MG63 (cell line): Measurements from ENCODE around the gene ACTMAP. TPM values are rescaled to one million over a fixed set of nuclear protein-coding genes. Genes with fewer than 3 reads are reported as not detected.

ENCODE experiments used
- DNase-seq: peaks from one replicate; pipeline ENCODE4 v3.0.0-alpha.2; 2020
- H3K27me3 ChIP-seq: fragments of 250-450 bp; sonication (Bioruptor Pico); 2 replicates; pipeline ENCODE4 v1.5.1; 2020; ENCODE audit warnings: mild to moderate bottlenecking, moderate library complexity
- H3K36me3 ChIP-seq: fragments of 250-450 bp; sonication (Bioruptor Pico); 2 replicates; pipeline ENCODE4 v1.5.1; 2020; ENCODE audit warnings: mild to moderate bottlenecking, moderate library complexity
- H3K4me3 ChIP-seq: fragments of 250-450 bp; sonication (Bioruptor Pico); 2 replicates; pipeline ENCODE4 v1.5.1; 2020; ENCODE audit warnings: mild to moderate bottlenecking, moderate library complexity
- H3K9me3 ChIP-seq: fragments of 250-450 bp; sonication (Bioruptor Pico); 2 replicates; pipeline ENCODE4 v1.5.1; 2020; ENCODE audit warnings: mild to moderate bottlenecking, moderate library complexity
- total RNA-seq: library from RNA; depleted of rRNA; stranded (reverse); fragments of >200 nt; shearing (Covaris generic); gene quantifications from 2 replicates; pipeline ENCODE4 v1.2.3, GENCODE V29; 2014; ENCODE audit warnings: low replicate concordance

The ACTMAP gene
- total RNA-seq, 1 experiment from 2014 or later = 0.95 TPM

DNA sequence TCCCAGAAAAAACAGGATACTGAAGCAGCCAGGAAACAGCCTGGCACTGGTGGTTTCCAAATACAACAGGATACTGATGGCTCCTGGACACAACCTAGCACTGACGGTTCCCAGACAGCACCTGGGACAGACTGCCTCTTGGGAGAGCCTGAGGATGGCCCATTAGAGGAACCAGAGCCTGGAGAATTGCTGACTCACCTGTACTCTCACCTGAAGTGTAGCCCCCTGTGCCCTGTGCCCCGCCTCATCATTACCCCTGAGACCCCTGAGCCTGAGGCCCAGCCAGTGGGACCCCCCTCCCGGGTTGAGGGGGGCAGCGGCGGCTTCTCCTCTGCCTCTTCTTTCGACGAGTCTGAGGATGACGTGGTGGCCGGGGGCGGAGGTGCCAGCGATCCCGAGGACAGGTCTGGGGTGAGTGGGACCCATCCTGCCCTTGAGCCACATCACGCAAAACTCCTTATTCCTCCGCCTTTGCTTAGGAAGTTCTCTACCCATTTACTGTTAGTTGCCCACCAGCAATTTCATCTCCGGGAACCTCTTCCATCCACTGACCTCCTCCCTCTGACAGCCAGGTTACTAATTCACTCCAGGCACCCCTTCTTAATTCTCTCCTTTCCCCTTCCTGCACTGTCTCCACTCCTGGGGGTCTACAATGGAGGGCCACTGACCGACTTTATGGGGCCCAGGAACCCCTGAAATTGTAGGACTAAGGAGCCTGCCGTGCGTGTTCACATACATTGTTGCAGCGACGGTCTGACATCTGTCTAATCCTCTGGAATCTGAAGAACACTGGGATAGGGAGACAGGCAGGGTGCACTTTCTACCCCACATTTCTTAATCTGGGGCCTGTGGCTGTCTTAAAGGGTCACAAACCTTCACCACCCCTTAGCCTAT is 32.1 kb downstream of the ACTMAP start:
- peak; percentile 51 for DNase-seq
- no peaks in the 10 kb centered on the region for H3K27me3 ChIP-seq

DNA sequence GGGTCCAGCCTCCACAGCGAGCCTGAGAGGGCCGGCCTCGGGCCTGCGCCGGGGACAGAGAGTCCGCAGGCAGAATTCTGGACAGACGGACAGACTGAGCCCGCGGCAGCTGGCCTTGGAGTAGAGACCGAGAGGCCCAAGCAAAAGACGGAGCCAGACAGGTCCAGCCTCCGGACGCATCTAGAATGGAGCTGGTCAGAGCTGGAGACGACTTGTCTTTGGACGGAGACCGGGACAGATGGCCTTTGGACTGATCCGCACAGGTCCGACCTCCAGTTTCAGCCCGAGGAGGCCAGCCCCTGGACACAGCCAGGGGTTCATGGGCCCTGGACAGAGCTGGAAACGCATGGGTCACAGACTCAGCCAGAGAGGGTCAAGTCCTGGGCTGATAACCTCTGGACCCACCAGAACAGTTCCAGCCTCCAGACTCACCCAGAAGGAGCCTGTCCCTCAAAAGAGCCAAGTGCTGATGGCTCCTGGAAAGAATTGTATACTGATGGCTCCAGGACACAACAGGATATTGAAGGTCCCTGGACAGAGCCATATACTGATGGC is 32.9 kb downstream of the ACTMAP start:
- DNase-seq = no peak
- peak overlapping the region; percentile 63 for H3K4me3 ChIP-seq

More for the DNA sequence above, 32.1 kb downstream of the ACTMAP start:
- Histone ChIP-seq H3K4me3 (peak overlapping the region; percentile 63), H3K36me3 (peaks cover 21% of the 10 kb centered on the region), H3K9me3 (no peaks in the 10 kb centered on the region)

DNA sequence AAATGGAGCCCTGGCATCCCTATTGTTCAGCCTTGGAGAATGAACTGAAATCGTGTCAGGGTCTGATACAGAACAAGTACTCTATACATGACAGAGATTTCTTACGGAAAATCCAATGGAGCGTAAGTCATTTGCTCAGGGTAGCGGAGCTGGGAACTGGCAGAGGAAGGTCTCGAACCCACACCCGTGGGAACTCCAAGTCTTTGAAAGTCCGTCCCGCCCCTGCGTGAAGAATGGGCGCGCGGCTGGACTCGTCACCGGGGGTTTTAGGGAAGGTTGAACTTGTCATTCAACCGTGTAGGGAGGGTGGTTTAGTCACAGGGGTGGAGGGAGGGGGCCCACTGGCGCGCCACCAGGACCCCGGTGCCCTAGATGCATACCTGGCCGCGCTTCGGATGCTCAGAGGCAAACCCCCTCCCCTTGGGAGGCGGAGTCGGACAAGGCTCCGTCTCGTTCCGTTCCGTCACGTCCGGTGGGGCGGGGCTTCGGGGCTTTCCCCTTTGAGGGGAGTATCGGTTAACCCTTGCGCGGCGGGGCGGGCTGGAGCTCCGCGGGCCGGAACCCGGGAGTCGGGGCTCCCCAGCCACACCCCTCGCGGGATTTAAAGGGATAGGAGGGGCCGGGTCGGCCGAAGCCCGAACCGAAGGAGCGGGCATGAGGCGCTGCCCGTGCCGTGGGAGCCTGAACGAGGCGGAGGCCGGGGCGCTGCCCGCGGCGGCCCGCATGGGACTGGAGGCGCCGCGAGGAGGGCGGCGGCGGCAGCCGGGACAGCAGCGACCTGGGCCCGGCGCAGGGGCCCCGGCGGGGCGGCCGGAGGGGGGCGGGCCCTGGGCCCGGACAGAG is 33.6 kb downstream of the ACTMAP start, which contains the start of the genes COQ8B and ITPKC:
COQ8B (minus strand) TSS at position 405 of the 843 bp plus-strand sequence. CDS start 2,254 bp downstream, outside the sequence.
ITPKC (plus strand) TSS at position 631 of the 843 bp plus-strand sequence; CDS start at position 655, 24 bp downstream.
- Histone ChIP-seq H3K4me3 (peak within 1 kb of the TSS; percentile 63), H3K36me3 (peaks cover 18% of the 10 kb centered on the region), H3K27me3 (no peaks in the 10 kb centered on the region), H3K9me3 (no peaks in the 10 kb centered on the region)
- peak; percentile 99 for DNase-seq

More for the DNA sequence above, 32.9 kb downstream of the ACTMAP start:
- H3K36me3 ChIP-seq = peaks cover 24% of the 10 kb centered on the region
- H3K9me3 ChIP-seq = no peaks in the 10 kb centered on the region
- no peaks in the 10 kb centered on the region for H3K27me3 ChIP-seq

DNA sequence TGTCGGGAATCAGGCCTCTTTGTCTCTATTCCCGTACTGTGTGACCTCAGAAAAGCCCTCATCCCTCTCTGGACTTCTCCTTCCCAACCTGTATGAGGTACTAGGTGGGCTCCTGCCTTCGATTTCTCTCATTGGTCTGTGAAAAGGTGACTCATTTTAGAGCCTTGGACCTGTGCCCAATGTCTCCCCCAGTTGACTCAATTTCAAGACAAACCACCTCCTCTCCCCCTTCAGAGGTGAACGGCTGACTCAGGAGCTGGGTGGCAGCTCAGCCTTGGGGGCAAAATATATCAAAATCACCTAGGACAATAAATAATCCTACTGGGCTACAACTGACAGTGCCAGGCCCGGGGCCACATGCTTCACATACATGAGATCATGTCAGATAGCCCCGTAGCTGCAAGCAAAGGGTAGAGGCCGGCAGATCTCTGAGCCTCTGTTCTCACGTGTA is 34.2 kb downstream of the ACTMAP start:
- peak; percentile 73 for DNase-seq
- H3K9me3 ChIP-seq = no peaks in the 10 kb centered on the region
- peak overlapping the region; percentile 63 for H3K4me3 ChIP-seq
- H3K27me3 ChIP-seq = no peaks in the 10 kb centered on the region
- H3K36me3 ChIP-seq = peaks cover 23% of the 10 kb centered on the region

DNA sequence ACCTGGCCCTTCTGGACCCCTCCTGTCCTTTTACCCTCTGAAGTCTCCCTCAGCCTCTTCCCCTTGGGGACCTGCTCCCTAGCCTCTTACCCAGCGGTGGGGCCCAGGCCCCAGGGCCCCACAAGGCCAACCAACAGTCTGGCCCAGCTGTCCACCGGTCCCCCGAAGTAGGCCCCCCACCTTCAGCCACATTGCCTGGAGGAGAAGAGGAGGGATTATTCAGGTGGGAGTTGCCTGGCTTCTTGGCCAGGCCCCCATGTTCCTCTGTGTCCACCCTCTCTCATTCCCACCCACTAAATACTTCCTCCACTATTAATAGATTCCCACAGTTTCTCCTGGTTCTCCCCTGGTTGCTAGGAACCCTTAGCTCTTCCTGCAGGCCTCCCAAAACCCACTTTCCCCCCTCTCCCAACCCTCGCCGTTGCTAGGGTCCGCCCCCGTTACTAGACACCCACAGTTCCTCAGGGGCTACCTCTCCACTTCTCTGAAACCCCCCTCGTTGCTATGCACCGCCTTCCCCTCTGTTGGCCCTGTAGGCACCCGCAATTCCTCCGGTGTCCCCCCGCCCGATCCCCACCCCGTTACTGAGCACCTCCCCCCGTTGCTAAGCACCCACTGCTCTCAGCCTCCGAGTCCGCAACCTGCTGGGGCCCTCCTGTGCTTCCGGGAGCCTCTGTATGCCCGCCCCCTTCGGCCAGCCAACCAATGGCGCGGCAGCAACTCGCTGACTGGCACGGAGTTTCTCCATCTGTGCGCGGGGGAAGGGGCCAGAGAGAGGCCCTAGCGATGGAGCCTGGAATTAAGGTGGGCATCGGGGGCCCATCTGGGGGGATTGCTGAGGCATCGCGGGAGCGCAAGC is 35.6 kb downstream of the ACTMAP start:
- Histone ChIP-seq H3K27me3 (no peaks in the 10 kb centered on the region), H3K4me3 (peak overlapping the region; percentile 52), H3K36me3 (peaks cover 25% of the 10 kb centered on the region), H3K9me3 (no peaks in the 10 kb centered on the region)
- DNase-seq = peak; percentile 95

DNA sequence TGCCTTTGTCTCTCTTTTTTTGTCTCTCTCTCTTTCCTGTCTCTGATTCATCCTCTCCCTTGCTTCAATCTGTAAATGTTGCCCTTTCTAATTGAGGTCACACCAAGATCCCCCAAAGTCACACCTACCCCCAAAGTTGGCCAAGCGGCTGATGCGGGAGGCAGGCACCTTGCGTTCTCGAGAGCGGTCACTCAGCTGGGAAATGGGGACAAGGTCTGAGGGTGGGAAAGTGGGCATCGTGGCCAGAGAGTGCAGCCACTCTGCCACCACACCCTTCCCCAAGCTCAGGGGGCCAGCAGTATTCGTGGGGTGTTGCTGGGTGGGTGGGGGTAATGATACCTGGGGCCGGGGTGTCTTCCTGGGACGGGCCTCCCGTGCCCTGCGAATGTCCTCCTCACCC is 36.3 kb downstream of the ACTMAP start:
- Histone ChIP-seq H3K27me3 (no peaks in the 10 kb centered on the region), H3K4me3 (peak overlapping the region; percentile 52; the same call in 1 of the 2 replicates), H3K36me3 (peaks cover 30% of the 10 kb centered on the region), H3K9me3 (no peaks in the 10 kb centered on the region)
- DNase-seq = no peak

DNA sequence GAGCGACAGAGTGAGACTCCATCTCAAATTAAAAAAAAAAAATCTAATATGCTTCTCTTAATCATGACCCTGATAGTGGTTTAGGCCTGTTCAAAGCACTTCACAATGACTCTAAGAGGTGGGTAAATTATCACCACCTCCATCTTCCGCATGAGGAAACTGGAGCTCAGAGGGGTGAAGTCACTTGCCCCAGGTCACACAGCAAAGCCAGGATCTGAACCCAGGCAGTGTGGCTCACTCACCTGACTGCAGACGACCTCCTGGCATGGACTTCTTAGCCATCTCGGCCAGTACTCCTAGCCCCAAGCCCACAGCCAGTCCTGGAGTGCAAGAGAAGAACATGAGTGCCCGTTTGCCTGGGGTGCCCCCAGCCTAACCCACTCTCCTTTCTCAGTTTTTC is 40.5 kb downstream of the ACTMAP start:
- no peak overlapping the region for H3K4me3 ChIP-seq
- no peaks in the 10 kb centered on the region for H3K9me3 ChIP-seq
- no peak for DNase-seq
- no peaks in the 10 kb centered on the region for H3K27me3 ChIP-seq
- H3K36me3 ChIP-seq = peaks cover 47% of the 10 kb centered on the region

DNA sequence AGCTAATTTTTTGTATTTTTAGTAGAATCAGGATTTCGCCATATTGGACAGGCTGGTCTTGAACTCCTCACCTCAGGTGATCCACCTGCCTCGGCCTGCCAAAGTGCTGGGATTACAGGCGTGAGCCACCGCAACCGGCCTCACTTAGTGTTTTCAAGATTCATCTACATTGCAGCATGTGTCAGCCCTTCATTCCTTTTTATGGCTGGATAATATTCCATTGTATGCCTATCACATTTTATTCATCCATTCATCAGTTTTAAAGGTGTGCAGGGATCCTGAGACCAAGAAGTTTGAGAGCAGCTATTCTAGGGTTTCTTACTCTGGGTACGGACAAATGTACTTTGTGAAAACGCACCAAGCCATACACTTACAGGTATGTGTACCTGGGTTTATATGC is 42.7 kb downstream of the ACTMAP start:
- Histone ChIP-seq H3K36me3 (peaks cover 58% of the 10 kb centered on the region), H3K9me3 (no peaks in the 10 kb centered on the region), H3K4me3 (no peak overlapping the region), H3K27me3 (no peaks in the 10 kb centered on the region)
- no peak for DNase-seq

DNA sequence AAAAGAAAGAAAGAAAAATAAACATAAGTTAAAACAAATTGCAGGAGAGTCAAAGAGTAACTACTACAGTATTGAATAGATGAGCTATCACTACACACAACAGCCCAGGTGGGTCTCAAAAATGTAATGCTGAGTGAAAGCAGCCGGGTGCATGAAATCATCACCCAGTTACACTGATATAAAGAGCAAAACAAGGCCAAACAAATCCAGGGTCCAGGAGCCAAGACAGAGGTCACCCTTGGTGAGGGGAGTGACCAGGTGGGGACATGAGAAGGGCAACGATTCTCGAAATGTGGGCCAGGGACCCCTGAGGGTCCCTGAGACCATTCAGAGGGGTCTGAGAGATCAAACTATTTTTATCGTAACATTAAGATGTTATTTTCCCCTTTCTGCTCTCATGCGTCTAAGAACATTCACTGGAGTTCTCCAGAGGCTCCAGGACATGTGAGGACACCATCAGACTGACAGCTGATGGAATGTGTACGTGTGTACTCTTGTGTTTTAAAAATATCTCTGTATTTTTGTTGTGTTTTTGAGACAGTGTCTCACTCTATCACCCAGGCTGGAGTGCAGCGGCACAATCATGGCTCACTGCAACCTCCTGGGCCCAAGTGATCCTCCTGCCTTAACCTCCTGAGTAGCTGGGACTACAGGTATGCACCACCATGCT is 44.2 kb downstream of the ACTMAP start:
- H3K27me3 ChIP-seq = no peaks in the 10 kb centered on the region

DNA sequence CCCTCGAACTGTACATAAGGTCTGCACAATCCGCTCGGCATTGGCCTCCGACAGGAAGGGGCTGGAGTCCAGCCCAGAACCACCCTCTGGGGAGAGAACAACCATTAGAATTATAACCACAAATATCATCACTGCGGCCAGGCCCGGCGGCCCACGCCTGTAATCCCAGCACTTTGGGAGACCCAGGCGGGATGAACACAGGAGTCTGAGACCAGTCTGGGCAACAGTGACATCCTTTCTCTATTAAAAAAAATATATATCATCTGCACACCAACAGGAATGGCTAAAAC is 45.0 kb downstream of the ACTMAP start:
- no peak overlapping the region for H3K4me3 ChIP-seq
- no peak for DNase-seq
- no peaks in the 10 kb centered on the region for H3K27me3 ChIP-seq
- peaks cover 59% of the 10 kb centered on the region for H3K36me3 ChIP-seq
- H3K9me3 ChIP-seq = no peaks in the 10 kb centered on the region

More for the DNA sequence above, 44.2 kb downstream of the ACTMAP start:
- peaks cover 60% of the 10 kb centered on the region for H3K36me3 ChIP-seq
- H3K9me3 ChIP-seq = no peaks in the 10 kb centered on the region
- no peak for DNase-seq
- H3K4me3 ChIP-seq = no peak overlapping the region

DNA sequence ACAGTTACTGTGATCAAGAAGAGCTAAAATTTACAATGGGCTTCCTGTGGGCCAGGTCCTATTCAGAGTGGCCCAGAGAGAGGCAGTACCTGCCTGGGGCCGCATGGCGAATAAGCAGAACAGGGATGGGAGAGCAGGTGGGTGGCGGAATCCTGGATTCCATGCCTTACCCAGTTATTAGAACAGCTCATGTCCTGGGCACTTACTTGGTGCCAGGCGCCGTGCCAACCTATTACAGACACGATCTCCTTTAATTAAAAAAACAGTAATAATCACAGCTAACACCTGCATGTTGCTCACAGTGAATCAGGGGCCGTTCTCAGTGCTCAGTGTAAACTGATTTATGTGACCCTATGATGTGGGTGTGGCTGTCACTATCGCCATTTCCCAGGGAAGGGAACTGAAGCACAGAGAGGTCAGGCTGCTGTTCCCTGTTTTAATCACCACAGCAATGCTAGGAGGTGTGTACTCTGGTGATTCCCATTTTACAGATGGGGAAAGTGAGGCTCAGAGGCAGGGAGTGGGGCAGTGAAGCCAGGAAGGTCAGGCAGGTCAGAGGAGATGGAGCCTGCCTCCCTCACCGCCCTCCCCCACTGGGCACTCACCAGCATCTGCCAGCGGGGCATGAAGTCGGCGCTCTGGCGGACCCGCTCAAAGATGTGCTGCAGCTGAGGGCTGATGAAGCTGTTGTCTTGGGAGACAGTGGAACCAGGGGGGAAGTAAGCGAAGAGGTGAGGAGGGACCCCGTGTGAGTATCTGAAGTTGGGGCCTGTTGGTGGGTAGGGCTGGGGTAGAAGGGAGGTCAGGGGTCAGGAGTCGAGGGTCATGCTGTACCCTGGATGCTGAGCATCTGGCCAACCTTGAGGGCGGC is 45.6 kb downstream of the ACTMAP start:
- no peaks in the 10 kb centered on the region for H3K27me3 ChIP-seq

DNA sequence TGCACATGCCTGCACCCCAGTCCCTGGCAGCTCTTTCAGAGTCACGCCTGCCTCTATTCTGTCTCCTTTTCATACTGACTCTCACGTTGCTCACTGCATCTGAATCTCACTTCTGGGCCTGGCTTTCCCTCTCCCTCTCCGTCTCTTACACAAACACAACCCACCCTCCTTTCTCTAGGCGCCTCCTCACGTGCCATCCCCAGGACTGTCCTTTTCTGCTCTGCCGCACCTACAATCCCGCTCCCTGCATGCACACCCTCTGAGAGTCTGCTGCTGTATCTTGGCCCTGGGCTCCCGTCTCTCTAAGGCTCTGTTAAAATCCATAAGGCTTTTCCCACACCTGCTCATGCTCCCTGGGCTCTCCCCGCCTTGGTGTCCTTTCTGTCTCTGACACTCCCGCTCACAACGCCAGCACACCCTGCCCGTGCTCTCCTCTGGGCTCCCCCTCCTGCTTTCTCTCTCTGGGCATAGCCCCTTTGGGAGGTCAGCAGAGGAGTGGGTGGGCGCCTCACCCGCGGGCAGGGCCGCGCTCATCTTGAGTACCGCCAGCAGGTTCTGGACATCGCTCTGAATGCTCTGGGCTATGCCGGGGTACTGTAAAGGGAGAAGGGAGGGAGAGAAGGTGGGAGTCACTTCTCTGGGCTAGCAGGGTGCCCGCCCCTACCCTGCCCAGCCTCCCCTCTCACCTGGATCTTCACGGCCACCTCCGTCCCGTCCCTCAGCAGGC is 47.1 kb downstream of the ACTMAP start:
- H3K9me3 ChIP-seq = no peaks in the 10 kb centered on the region
- H3K4me3 ChIP-seq = no peak overlapping the region
- H3K27me3 ChIP-seq = no peaks in the 10 kb centered on the region
- H3K36me3 ChIP-seq = peaks cover 47% of the 10 kb centered on the region
- DNase-seq = no peak

More for the DNA sequence above, 45.6 kb downstream of the ACTMAP start:
- no peak for DNase-seq
- Histone ChIP-seq H3K9me3 (no peaks in the 10 kb centered on the region), H3K4me3 (no peak overlapping the region), H3K36me3 (peaks cover 59% of the 10 kb centered on the region)

DNA sequence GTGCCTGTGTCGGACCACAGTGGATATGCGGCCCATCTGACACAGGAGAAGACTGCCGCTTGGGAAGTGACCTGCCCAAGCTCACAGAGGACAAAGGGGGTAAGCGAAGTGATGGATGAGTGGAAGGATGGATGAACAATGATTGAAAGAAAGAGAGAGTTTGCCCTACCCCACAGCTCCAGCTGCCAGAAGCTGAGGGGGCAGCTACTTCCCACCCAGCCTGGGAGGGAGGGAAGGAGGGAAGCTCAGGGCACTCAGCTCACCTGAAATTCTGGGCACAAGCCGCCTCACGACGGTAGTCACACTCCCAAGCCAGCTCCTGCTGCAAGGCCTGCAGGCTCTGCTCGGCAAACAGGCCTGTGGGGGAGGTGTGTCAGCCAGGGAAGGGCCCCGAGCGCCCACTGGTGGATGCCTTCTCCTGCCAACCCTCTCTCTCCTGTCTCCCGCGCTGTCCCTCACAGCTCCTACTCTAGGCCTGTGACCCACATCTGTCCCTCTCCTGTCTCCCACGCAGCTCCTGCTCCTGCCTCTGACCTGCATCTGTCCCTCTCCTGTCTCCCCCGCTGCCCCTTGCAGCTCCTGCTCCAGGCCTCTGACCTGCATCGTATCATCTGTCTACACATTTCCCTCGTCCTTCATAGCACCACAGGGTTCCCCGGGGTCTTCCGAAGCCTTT is 47.8 kb downstream of the ACTMAP start:
- DNase-seq = no peak
- H3K36me3 ChIP-seq = peaks cover 43% of the 10 kb centered on the region
- H3K27me3 ChIP-seq = no peaks in the 10 kb centered on the region
- no peak overlapping the region for H3K4me3 ChIP-seq
- H3K9me3 ChIP-seq = no peaks in the 10 kb centered on the region

DNA sequence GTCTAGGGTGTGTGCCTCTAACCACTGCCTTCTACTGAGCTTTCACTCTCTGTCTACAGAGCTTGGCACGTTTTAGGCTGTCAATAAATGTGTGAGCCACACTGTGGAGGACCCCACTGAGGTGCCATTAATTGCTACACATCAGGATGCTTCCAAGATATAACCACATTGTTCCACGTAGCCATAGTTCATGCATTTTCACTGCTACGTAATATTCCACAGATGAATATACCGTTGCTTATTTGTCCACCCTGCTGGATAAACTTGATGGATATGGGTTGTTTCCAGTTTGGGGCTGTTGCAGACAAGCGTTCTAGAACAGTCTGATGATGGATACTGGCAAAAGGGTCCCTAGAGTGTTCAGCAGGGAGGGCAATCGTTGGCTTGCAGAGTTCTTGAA is 48.5 kb downstream of the ACTMAP start:
- Histone ChIP-seq H3K27me3 (no peaks in the 10 kb centered on the region), H3K4me3 (no peak overlapping the region), H3K36me3 (peaks cover 46% of the 10 kb centered on the region), H3K9me3 (no peaks in the 10 kb centered on the region)
- no peak for DNase-seq
